HepG2 (cell line): ENCODE data around the gene SOX12. TPM values are rescaled to one million over a fixed set of nuclear protein-coding genes. Genes with fewer than 3 reads are reported as not detected.

ENCODE experiments used
- GMEB1 ChIP-seq: sonication (generic); formaldehyde crosslinking; IDR thresholded peaks from 2 replicates; pipeline ENCODE4 v1.5.1; 2020; ENCODE audit warnings: missing genetic modification reagents, mild to moderate bottlenecking, borderline replicate concordance
- HMG20A ChIP-seq: IDR thresholded peaks from 2 replicates; pipeline ENCODE4 v1.6.1; 2016; ENCODE audit warnings: borderline replicate concordance
- KLF16 ChIP-seq, 2 experiments: sonication (generic) in 1 of 2; formaldehyde crosslinking in 1 of 2; IDR thresholded peaks; 2 replicates each; pipeline versions ENCODE4 v1.6.1 to v1.8.0; 2016 to 2023; ENCODE audit warnings: missing genetic modification reagents in 2 of 2, missing compliant biosample characterization in 1 of 2
- MAX ChIP-seq: IDR thresholded peaks from 2 replicates; pipeline ENCODE4 v1.6.1; 2012; ENCODE audit warnings: inconsistent platforms
- MBD4 ChIP-seq: IDR thresholded peaks from 2 replicates; pipeline ENCODE4 v1.6.1; 2012; ENCODE audit warnings: low read length, inconsistent platforms, borderline replicate concordance
- NKX3-1 ChIP-seq: sonication (generic); formaldehyde crosslinking; IDR thresholded peaks from 2 replicates; pipeline ENCODE4 v1.5.0; 2020; ENCODE audit warnings: missing genetic modification reagents
- NR2F1 ChIP-seq, 2 experiments: fragments of 450-650 bp in 1 of 2; formaldehyde crosslinking in 1 of 2; IDR thresholded peaks; 2 replicates each; pipeline versions ENCODE4 v1.5.0 to v1.6.1; 2016 to 2020; ENCODE audit warnings: mild to moderate bottlenecking in 1 of 2, missing compliant biosample characterization in 1 of 2, missing genetic modification reagents in 1 of 2, moderate library complexity in 1 of 2
- PAXIP1 ChIP-seq: sonication (generic); formaldehyde crosslinking; conservative IDR thresholded peaks from 2 replicates; pipeline ENCODE4 v1.4.0; 2020; ENCODE audit warnings: mild to moderate bottlenecking, missing genetic modification reagents, moderate library complexity
- PHF8 ChIP-seq: sonication (generic); formaldehyde crosslinking; IDR thresholded peaks from 2 replicates; pipeline ENCODE4 v1.5.0; 2020; ENCODE audit warnings: missing genetic modification reagents
- RXRA ChIP-seq: sonication (generic); formaldehyde crosslinking; IDR thresholded peaks from 2 replicates; pipeline ENCODE4 v1.5.1; 2020; ENCODE audit warnings: missing genetic modification reagents
- SMAD3 ChIP-seq: sonication (generic); formaldehyde crosslinking; IDR thresholded peaks from 2 replicates; pipeline ENCODE4 v1.4.0; 2020; ENCODE audit warnings: missing genetic modification reagents
- TBL1XR1 ChIP-seq: fragments of 150-350 bp; IDR thresholded peaks from 2 replicates; pipeline ENCODE4 v1.6.1; 2014; ENCODE audit warnings: borderline replicate concordance, low read length; ENCODE audit not compliant: partially characterized antibody
- TGIF2 ChIP-seq: IDR thresholded peaks from 2 replicates; pipeline ENCODE4 v1.6.1; 2016; ENCODE audit warnings: control low read depth, missing compliant biosample characterization
- UBTF ChIP-seq: sonication (generic); formaldehyde crosslinking; IDR thresholded peaks from 2 replicates; pipeline ENCODE4 v1.4.0; 2020; ENCODE audit warnings: mild to moderate bottlenecking, missing genetic modification reagents
- YY1 ChIP-seq: IDR thresholded peaks from 2 replicates; pipeline ENCODE4 v1.6.1; 2011; ENCODE audit warnings: low read length, low read depth, moderate library complexity, mild to moderate bottlenecking; ENCODE audit not compliant: insufficient read depth, insufficient replicate concordance
- ZFY ChIP-seq: sonication (generic); formaldehyde crosslinking; IDR thresholded peaks from 2 replicates; pipeline ENCODE4 v1.4.0; 2020; ENCODE audit warnings: missing genetic modification reagents
- ZNF343 ChIP-seq: sonication (generic); formaldehyde crosslinking; IDR thresholded peaks from 2 replicates; pipeline ENCODE4 v1.4.0; 2020; ENCODE audit warnings: mild to moderate bottlenecking, missing genetic modification reagents
- ZNF556 ChIP-seq: sonication (generic); formaldehyde crosslinking; IDR thresholded peaks from 2 replicates; pipeline ENCODE4 v1.4.0; 2020; ENCODE audit warnings: mild to moderate bottlenecking, missing genetic modification reagents, borderline replicate concordance
- ZNF672 ChIP-seq: sonication (generic); formaldehyde crosslinking; IDR thresholded peaks from 2 replicates; pipeline ENCODE4 v1.8.1; 2022; ENCODE audit warnings: missing genetic modification reagents
- ZNF749 ChIP-seq: sonication (generic); formaldehyde crosslinking; IDR thresholded peaks from 2 replicates; pipeline ENCODE4 v1.8.0; 2022; ENCODE audit warnings: mild to moderate bottlenecking, missing genetic modification reagents, moderate library complexity, borderline replicate concordance
- ZNF777 ChIP-seq: sonication (generic); formaldehyde crosslinking; IDR thresholded peaks from 2 replicates; pipeline ENCODE4 v1.4.0; 2020; ENCODE audit warnings: missing genetic modification reagents
- polyA plus RNA-seq, 8 experiments: library from polyadenylated mRNA; depleted of rRNA in 3 of 8; stranded (reverse) in 7 of 8; unstranded in 1 of 8; fragments of >200 nt; fragmentation: Illumina TruSeq in 4 of 8; extraction: Trizol in 4 of 8; gene quantifications; 2 replicates each; pipeline versions ENCODE4 v1.2.1 to v1.2.3, GENCODE V29; 2011 to 2016; ENCODE audit warnings: low read depth in 4 of 8, missing spikeins in 1 of 8, mixed read lengths in 1 of 8; ENCODE audit not compliant: insufficient read depth in 1 of 8
- total RNA-seq, 5 experiments: library from RNA; depleted of rRNA; stranded (reverse); fragments of >200 nt; fragmentation: Illumina TruSeq; extraction: Trizol; gene quantifications; 2 replicates each; pipeline ENCODE4 v1.2.3, GENCODE V29; 2016; ENCODE audit warnings: low read depth in 1 of 5

The SOX12 gene
- total and polyA plus RNA-seq, 2 of the 13 experiments (the other 11 are each of a cell fraction or from before 2014, with no cell fraction given), result 10.0 to 18.7 TPM

- TF ChIP-seq UBTF (CRISPR knock-in tag) (peak; percentile 81), RXRA (CRISPR knock-in tag) (peak; percentile 99), PAXIP1 (CRISPR knock-in tag) (peak; percentile 99), ZNF749 (peak; percentile 91; the same call in 1 of the 2 replicates), ZFY (CRISPR knock-in tag) (peak; percentile 85), MAX (peak; percentile 88), PHF8 (CRISPR knock-in tag) (peak; percentile 84), NKX3-1 (CRISPR knock-in tag) (peak; percentile 92), ZNF343 (CRISPR knock-in tag) (peak; percentile 85; the same call in 1 of the 2 replicates), GMEB1 (CRISPR knock-in tag) (peak; percentile 90), ZNF556 (CRISPR knock-in tag) (peak; percentile 92; the same call in 1 of the 2 replicates), MBD4 (no peak), NR2F1 (CRISPR knock-in tag; IDR thresholded peaks at IDR 0.05) (peak; percentile 90 to 92), KLF16 (CRISPR knock-in tag; IDR thresholded peaks at IDR 0.05) (peak in 1 of 2 experiments; percentile 99; a peak in 2 of 4 replicates), ZNF777 (CRISPR knock-in tag) (peak; percentile 75), TBL1XR1 (no peak), HMG20A (peak; percentile 79), YY1 (peak; percentile 79), ZNF672 (CRISPR knock-in tag) (0 out of 2 replicates have a peak, but pooled peaks have one; percentile 75), TGIF2 (CRISPR knock-in tag) (peak; percentile 48), SMAD3 (CRISPR knock-in tag) (peak; percentile 90)
Measured at GRCh38 chr20:347640-348484, 22.5 kb downstream of the SOX12 start (continued).
